Heart right ventricle (tissue), 16 donors: ENCODE data around the gene ZNF19. TPM values are rescaled to one million over a fixed set of nuclear protein-coding genes. Genes with fewer than 3 reads are reported as not detected.
"Not testable (repeated sequence)": the region's sequence is repeated elsewhere in the genome, so short reads cannot be mapped to it uniquely, and the experiment has no call there.

ENCODE experiments used
- ATAC-seq, 8 donors: fragments of 200-7000 bp; cut with Tn5 transposase; one replicate each; pipeline ENCODE4 v1.9.1; 2020; ENCODE audit warnings: mild to moderate bottlenecking in 8 of 8, moderate library complexity in 8 of 8, moderate number of reproducible peaks in 1 of 8
- DNase-seq, 2 donors: peaks; one replicate each; pipeline ENCODE4 v3.0.0-alpha.2; 2020
- H3K27ac ChIP-seq, 10 donors: fragments of 200-600 bp; sonication (generic) in 2 of 10; one replicate each; pipeline versions ENCODE4 v1.5.0 to v1.8.0; 2020 to 2022; ENCODE audit warnings: mild to moderate bottlenecking in 3 of 10
- H3K27me3 ChIP-seq, 7 donors: fragments of 200-600 bp; one replicate each; pipeline ENCODE4 v1.8.0; 2021 to 2022; ENCODE audit warnings: mild to moderate bottlenecking in 2 of 7
- H3K36me3 ChIP-seq, 9 donors: fragments of 200-600 bp; sonication (generic) in 1 of 9; one replicate each; pipeline versions ENCODE4 v1.5.0 to v1.8.0; 2020 to 2022; ENCODE audit warnings: mild to moderate bottlenecking in 2 of 9
- H3K4me1 ChIP-seq, 9 donors: fragments of 200-600 bp; sonication (generic) in 1 of 9; one replicate each; pipeline versions ENCODE4 v1.5.0 to v1.8.0; 2020 to 2022; ENCODE audit warnings: mild to moderate bottlenecking in 4 of 9
- H3K4me3 ChIP-seq, 10 donors: fragments of 200-600 bp; sonication (generic) in 2 of 10; one replicate each; pipeline versions ENCODE4 v1.5.0 to v1.8.0; 2020 to 2022; ENCODE audit warnings: mild to moderate bottlenecking in 7 of 10, moderate library complexity in 2 of 10
- H3K9me3 ChIP-seq, 11 donors: fragments of 200-600 bp in 10 of 11; sonication (generic) in 2 of 11; one replicate each; pipeline versions ENCODE4 v1.5.0 to v1.8.0; 2013 to 2022; ENCODE audit warnings: mild to moderate bottlenecking in 2 of 11, control low read depth in 1 of 11, moderate library complexity in 1 of 11
- CTCF ChIP-seq, 9 donors: fragments of 200-600 bp; sonication (generic) in 2 of 9; IDR thresholded peaks; one replicate each; pipeline versions ENCODE4 v1.5.0 to v1.8.0; 2021 to 2022; ENCODE audit warnings: antibody characterized with exemption in 9 of 9, mild to moderate bottlenecking in 5 of 9, moderate library complexity in 1 of 9
- WGBS, 2 donors: extraction: QIAGEN DNeasy Blood & Tissue Kit; methylation state at CpG; one replicate each; pipeline ENCODE4 v1.1.7; 2013; ENCODE audit warnings: inconsistent platforms in 1 of 2; 5-methylcytosine and 5-hydroxymethylcytosine counted together
- intact Hi-C, 10 donors: fragments of 100-400 bp; cut with DNase I; formaldehyde crosslinking; loops; one replicate each; pipeline versions ENCODE4 v1.11.1 to v1.14.2; 2022
- polyA plus RNA-seq, 2 donors: library from polyadenylated mRNA; stranded (reverse); fragments of 200-250 nt; gene quantifications; one replicate each; pipeline ENCODE4 v1.2.3, GENCODE V29; 2013
- total RNA-seq, 10 donors: library from RNA; stranded (reverse); fragmentation: NEBNext Ultra II Directional in 3 of 10; extraction: Animal tissue kit (Norgen Biotek cat#: 25700) in 3 of 10; gene quantifications; one replicate each; pipeline versions ENCODE4 v1.2.1 to v1.2.4, GENCODE V29; 2021 to 2023
- donor health status: Arrhythmogenic right ventricular cardiomyopathy.
- donor health status: ischemic (EF 13 %, LVEDD 7.1; RV severe dilation, severe dysfunction).
- donor health status: healthy with polysubstance abuse.
- donor health status: DM: no; HTN: yes; CAD: no.
- donor health status: DM: no; HTN: no; CAD: no.
- donor health status: ischemic (EF 25% LVEDD 6.9; RV normal size, moderate dysfunction).
- donor health status: ischemic (EF 25% LVEDD 5.7; RV mildly dilated, moderate dysfunction).
- donor health status: healthy.
- donor health status: DM: yes; HTN: yes; CAD: no.
- donor health status: Ischemic cardiomyopathy.
- donor health status: ischemic (EF 35%, LVEDD 5.7; RV mildly dilated, moderate dysfunction).
- donor health status: nonischemic (EF 11% LVEDD 7.7; RV severe dilation, severe dysfunction).
- donor health status: DM: yes; HTN: yes; CAD: no.
- donor health status: PGD.
- donor health status: ischemic (EF 29% LVEDD 5.4; RV normal size, mild dysfunction).
- donor health status: nonischemic (EF 23%, LVEDD 6.1; RV moderate dilation, normal function).

The ZNF19 gene
- total and polyA plus RNA-seq, 12 donors, result 0.59 to 3.4 (median 1.5) TPM

DNA sequence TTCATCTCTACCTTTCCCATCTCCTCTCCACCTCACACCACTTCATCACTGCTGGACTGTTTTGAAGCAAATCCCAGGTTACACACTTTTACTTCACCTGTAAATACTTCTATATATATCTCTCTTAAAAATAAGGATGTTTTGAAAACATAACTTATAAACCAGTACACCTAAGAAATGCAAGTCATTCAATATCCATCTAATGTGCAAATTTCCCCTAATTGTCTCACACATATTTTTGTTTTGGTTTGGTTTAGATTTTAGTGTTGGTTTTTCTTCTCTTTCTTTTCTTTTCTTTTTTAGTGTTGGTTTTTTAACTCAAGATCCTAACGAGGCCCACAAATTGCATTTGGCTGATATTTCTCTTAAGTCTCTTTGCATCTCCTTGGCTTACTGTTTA lies 17.9 kb upstream of the ZNF19 start:
- H3K36me3 ChIP-seq, result no peaks in the 10 kb centered on the region
- H3K4me3 ChIP-seq, result no peak overlapping the region
- H3K27me3 ChIP-seq, result peaks cover 0 to 25% (median 3%) of the 10 kb centered on the region in 7 donors
- no peak for TF ChIP-seq CTCF (IDR thresholded peaks at IDR 0.05)
- intact Hi-C loops, result no loop called here
- no peaks in the 10 kb centered on the region for H3K4me1 ChIP-seq
- WGBS, 2 donors, result 52 to 64% methylated on average over 1 of the region's 1 CpG
- DNase-seq (no peak), ATAC-seq (no peak)
- no peak overlapping the region for H3K27ac ChIP-seq
- no peaks in the 10 kb centered on the region for H3K9me3 ChIP-seq

GRCh38 chr16:71504901-71505300 lies 15.8 kb upstream of the ZNF19 start:
- intact Hi-C loops, result loop anchor here in 1 of 10 donors (5.0 kb wide), 1 partner anchor 93 kb away; no protein-coding TSS in a partner anchor
- Histone ChIP-seq H3K27ac (no peak overlapping the region), H3K9me3 (no peaks in the 10 kb centered on the region), H3K4me1 (no peaks in the 10 kb centered on the region), H3K4me3 (no peak overlapping the region), H3K27me3 (peaks cover 0 to 19% (median 7%) of the 10 kb centered on the region in 7 donors), H3K36me3 (no peaks in the 10 kb centered on the region)
- TF ChIP-seq CTCF (IDR thresholded peaks at IDR 0.05), result no peak
- no peak for DNase-seq
- 81 to 83% methylated on average over 5 of the region's 5 CpGs for WGBS, 2 donors
- no peak for ATAC-seq

GRCh38 chr16:71504051-71504450 lies 14.9 kb upstream of the ZNF19 start:
- intact Hi-C loops, result loop anchor here in 1 of 10 donors (5.0 kb wide), 1 partner anchor 92 kb away; no protein-coding TSS in a partner anchor
- not testable (repeated sequence) for H3K9me3 ChIP-seq, H3K4me3 ChIP-seq, H3K4me1 ChIP-seq, H3K27ac ChIP-seq, ATAC-seq, DNase-seq, H3K36me3 ChIP-seq
- whole genome bisulfite sequencing, 2 donors, result 75 to 79% methylated on average over 7 of the region's 7 CpGs
- H3K27me3 ChIP-seq, result peaks cover 0 to 19% (median 7%) of the 10 kb centered on the region in 7 donors

GRCh38 chr16:71501547-71501946 lies 12.4 kb upstream of the ZNF19 start:
- H3K4me3 ChIP-seq, result no peak overlapping the region
- no peaks in the 10 kb centered on the region for H3K4me1 ChIP-seq
- no peaks in the 10 kb centered on the region for H3K9me3 ChIP-seq
- no peak overlapping the region for H3K27ac ChIP-seq
- H3K36me3 ChIP-seq, result no peaks in the 10 kb centered on the region
- WGBS, 2 donors, result 52 to 57% methylated on average over 3 of the region's 3 CpGs
- peaks cover 0 to 19% (median 7%) of the 10 kb centered on the region in 7 donors for H3K27me3 ChIP-seq
- TF ChIP-seq CTCF (IDR thresholded peaks at IDR 0.05), result no peak
- ATAC-seq, result no peak
- DNase-seq, result no peak
- intact Hi-C loops, result loop anchor here in 3 of 10 donors (2.0 to 5.0 kb wide), 2 partner anchors 89 kb away; no protein-coding TSS in a partner anchor

DNA sequence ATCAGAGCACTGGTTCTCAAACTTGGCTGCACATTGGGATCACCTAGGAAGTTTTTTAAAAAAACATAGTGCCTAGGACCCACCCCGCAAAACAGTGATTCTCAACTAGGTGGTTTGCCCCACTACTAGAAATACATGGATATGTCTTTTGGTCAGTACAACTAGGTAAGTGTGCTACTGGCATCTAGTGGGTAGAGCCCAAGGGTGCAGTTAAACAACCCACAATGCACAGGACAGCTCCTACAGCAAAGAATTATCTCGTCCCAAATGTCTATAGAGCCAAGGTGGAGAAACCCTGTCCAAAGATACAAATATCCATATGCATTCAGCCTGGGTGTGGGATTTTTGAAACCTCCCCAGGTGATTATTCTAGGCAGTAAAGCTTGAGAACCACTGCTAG lies 11.8 kb upstream of the ZNF19 start:
- Histone ChIP-seq H3K4me3 (no peak overlapping the region), H3K4me1 (no peaks in the 10 kb centered on the region), H3K36me3 (no peaks in the 10 kb centered on the region), H3K9me3 (no peaks in the 10 kb centered on the region), H3K27me3 (peaks cover 0 to 19% (median 7%) of the 10 kb centered on the region in 7 donors), H3K27ac (no peak overlapping the region)
- WGBS, 2 donors, result 62 to 69% methylated on average over 2 of the region's 2 CpGs
- TF ChIP-seq CTCF (IDR thresholded peaks at IDR 0.05), result no peak
- intact Hi-C loops, result loop anchor here in 3 of 10 donors (2.0 to 5.0 kb wide), 2 partner anchors 88 to 89 kb away; no protein-coding TSS in a partner anchor
- DNase-seq (no peak), ATAC-seq (no peak)
